GM12878 (cell line): Measurements from ENCODE around the gene SNRNP200. TPM values are rescaled to one million over a fixed set of nuclear protein-coding genes. Genes with fewer than 3 reads are reported as not detected.

Experiments
- BCL11A ChIP-seq: IDR thresholded peaks from 2 replicates; pipeline ENCODE4 v1.6.1; 2011; ENCODE audit warnings: low read depth, low read length
- CBX5 ChIP-seq: sonication (generic); IDR thresholded peaks from 2 replicates; pipeline ENCODE4 v1.6.1; 2016; ENCODE audit warnings: low read depth, moderate library complexity, mild to moderate bottlenecking, inconsistent platforms
- CEBPB ChIP-seq, 2 experiments: fragments of 150-350 bp in 1 of 2; IDR thresholded peaks; 2 replicates each; pipeline ENCODE4 v1.6.1; 2012 to 2014; ENCODE audit warnings: low read depth in 2 of 2, low read length in 2 of 2, borderline replicate concordance in 1 of 2, inconsistent platforms in 1 of 2
- CREM ChIP-seq: IDR thresholded peaks from 2 replicates; pipeline ENCODE4 v1.6.1; 2014; ENCODE audit warnings: antibody characterized with exemption, low read depth
- DPF2 ChIP-seq: fragments of 450-650 bp; IDR thresholded peaks from 2 replicates; pipeline ENCODE4 v1.6.1; 2017; ENCODE audit warnings: mild to moderate bottlenecking
- ESRRA ChIP-seq: IDR thresholded peaks from 2 replicates; pipeline ENCODE4 v1.6.1; 2012; ENCODE audit warnings: mild to moderate bottlenecking, low read length, improper control_type of control experiment
- FOS ChIP-seq: IDR thresholded peaks from 3 replicates; pipeline ENCODE4 v1.6.1; 2011; ENCODE audit warnings: borderline replicate concordance; ENCODE audit not compliant: insufficient read length; ENCODE audit errors: extremely low read depth
- GABPA ChIP-seq: IDR thresholded peaks from 2 replicates; pipeline ENCODE4 v1.6.1; 2014; ENCODE audit warnings: antibody characterized with exemption, low read depth, mild to moderate bottlenecking, inconsistent platforms
- IKZF2 ChIP-seq, 2 experiments: fragments of 450-650 bp; IDR thresholded peaks; 2 replicates each; pipeline ENCODE4 v1.6.1; 2017; ENCODE audit warnings: mild to moderate bottlenecking in 2 of 2, moderate library complexity in 2 of 2
- JUNB ChIP-seq: IDR thresholded peaks from 2 replicates; pipeline ENCODE4 v1.6.1; 2016; ENCODE audit warnings: antibody characterized with exemption, mild to moderate bottlenecking
- JUND ChIP-seq: IDR thresholded peaks from 2 replicates; pipeline ENCODE4 v1.6.1; 2012; ENCODE audit warnings: low read depth, mild to moderate bottlenecking, low read length, improper control_type of control experiment, moderate library complexity
- MEF2B ChIP-seq: fragments of 450-650 bp; IDR thresholded peaks from 2 replicates; pipeline ENCODE4 v1.6.1; 2018; ENCODE audit warnings: mild to moderate bottlenecking, moderate library complexity; ENCODE audit not compliant: partially characterized antibody, poor library complexity, severe bottlenecking
- MYB ChIP-seq: fragments of 150-350 bp; IDR thresholded peaks from 2 replicates; pipeline ENCODE4 v1.6.1; 2014; ENCODE audit warnings: mild to moderate bottlenecking, low read depth, low read length, borderline replicate concordance
- NBN ChIP-seq: fragments of 450-650 bp; IDR thresholded peaks from 2 replicates; pipeline ENCODE4 v1.6.1; 2016
- NFYB ChIP-seq: IDR thresholded peaks from 2 replicates; pipeline ENCODE4 v1.6.1; 2011; ENCODE audit warnings: low read depth, mild to moderate bottlenecking, low read length, improper control_type of control experiment, moderate library complexity; ENCODE audit not compliant: insufficient read depth
- NR2C2 ChIP-seq: IDR thresholded peaks from 2 replicates; pipeline ENCODE4 v1.6.1; 2011; ENCODE audit warnings: borderline replicate concordance, low read depth; ENCODE audit not compliant: control insufficient read depth, insufficient read length
- PAX8 ChIP-seq: fragments of 450-650 bp; IDR thresholded peaks from 2 replicates; pipeline ENCODE4 v1.6.1; 2017; ENCODE audit warnings: mild to moderate bottlenecking, moderate library complexity
- POU2F2 ChIP-seq: IDR thresholded peaks from 3 replicates; pipeline ENCODE4 v1.6.1; 2011; ENCODE audit warnings: low read depth, mild to moderate bottlenecking, low read length, borderline replicate concordance
- RAD51 ChIP-seq: fragments of 450-650 bp; IDR thresholded peaks from 2 replicates; pipeline ENCODE4 v1.6.1; 2016; ENCODE audit warnings: moderate library complexity, mild to moderate bottlenecking, inconsistent platforms
- RCOR1 ChIP-seq: conservative IDR thresholded peaks from 2 replicates; pipeline ENCODE4 v1.6.1; 2012; ENCODE audit warnings: low read depth, low read length, improper control_type of control experiment
- RUNX3 ChIP-seq: IDR thresholded peaks from 2 replicates; pipeline ENCODE4 v1.6.1; 2012; ENCODE audit warnings: low read length, inconsistent platforms
- SIX5 ChIP-seq: IDR thresholded peaks from 2 replicates; pipeline ENCODE4 v1.6.1; 2011; ENCODE audit warnings: mild to moderate bottlenecking, low read depth, low read length, moderate library complexity; ENCODE audit not compliant: severe bottlenecking
- SREBF1 ChIP-seq: IDR thresholded peaks from 2 replicates; pipeline ENCODE4 v1.6.1; 2012; ENCODE audit warnings: mild to moderate bottlenecking, low read length
- TAF1 ChIP-seq: IDR thresholded peaks from 2 replicates; pipeline ENCODE4 v1.6.1; 2011; ENCODE audit warnings: mild to moderate bottlenecking, low read depth, low read length, borderline replicate concordance
- ZNF274 ChIP-seq: IDR thresholded peaks from one replicate; pipeline ENCODE4 v1.8.0; 2011; ENCODE audit not compliant: insufficient read length, insufficient read depth
- ZNF622 ChIP-seq: fragments of 450-650 bp; IDR thresholded peaks from 2 replicates; pipeline ENCODE4 v1.6.1; 2017; ENCODE audit warnings: mild to moderate bottlenecking, inconsistent platforms
- ZSCAN29 ChIP-seq: fragments of 450-650 bp; IDR thresholded peaks from 2 replicates; pipeline ENCODE4 v1.6.1; 2017; ENCODE audit warnings: mild to moderate bottlenecking, moderate library complexity
- ZZZ3 ChIP-seq: IDR thresholded peaks from 2 replicates; pipeline ENCODE4 v1.6.1; 2011; ENCODE audit warnings: low read depth; ENCODE audit not compliant: control insufficient read depth, insufficient read length
- polyA plus RNA-seq, 11 experiments: library from polyadenylated mRNA; depleted of rRNA in 4 of 11; unstranded in 6 of 11; stranded (reverse) in 5 of 11; fragments of >200 nt; fragmentation: Nextera tagmentation in 4 of 11; fragmentation: Illumina TruSeq in 1 of 11; extraction: Ambion mirVana in 4 of 11; extraction: Trizol in 1 of 11; gene quantifications; 1 replicate in 1 of 11; 2 replicates in 10 of 11; pipeline versions ENCODE4 v1.2.1 to v1.2.3, GENCODE V29; 2011 to 2016; ENCODE audit warnings: inconsistent platforms in 2 of 11, missing spikeins in 2 of 11, low read depth in 1 of 11
- total RNA-seq, 4 experiments: library from RNA; depleted of rRNA in 3 of 4; stranded (reverse); fragments of >200 nt in 3 of 4; fragmentation: Illumina TruSeq in 1 of 4; extraction: Trizol in 1 of 4; gene quantifications; 2 replicates each; pipeline versions ENCODE4 v1.2.1 to v1.2.3, GENCODE V29; 2013 to 2021
- TF ChIP-seq, protein P1 (sequence below): IDR thresholded peaks from 2 replicates; pipeline ENCODE4 v1.6.1; 2012; ENCODE audit warnings: low read depth, low read length, improper control_type of control experiment
- TF ChIP-seq, protein P2 (sequence below): IDR thresholded peaks from 2 replicates; pipeline ENCODE4 v1.6.1; 2011; ENCODE audit warnings: mild to moderate bottlenecking, low read depth, low read length, moderate library complexity; ENCODE audit not compliant: insufficient replicate concordance
- TF ChIP-seq, protein P3 (sequence below): IDR thresholded peaks from 2 replicates; pipeline ENCODE4 v1.6.1; 2012; ENCODE audit warnings: low read depth, low read length, improper control_type of control experiment

The SNRNP200 gene
- total and polyA plus RNA-seq, 10 of the 15 experiments (the other 5 are each of a cell fraction or from before 2014, with no cell fraction given): 59.2 to 176 (median 106) TPM

DNA sequence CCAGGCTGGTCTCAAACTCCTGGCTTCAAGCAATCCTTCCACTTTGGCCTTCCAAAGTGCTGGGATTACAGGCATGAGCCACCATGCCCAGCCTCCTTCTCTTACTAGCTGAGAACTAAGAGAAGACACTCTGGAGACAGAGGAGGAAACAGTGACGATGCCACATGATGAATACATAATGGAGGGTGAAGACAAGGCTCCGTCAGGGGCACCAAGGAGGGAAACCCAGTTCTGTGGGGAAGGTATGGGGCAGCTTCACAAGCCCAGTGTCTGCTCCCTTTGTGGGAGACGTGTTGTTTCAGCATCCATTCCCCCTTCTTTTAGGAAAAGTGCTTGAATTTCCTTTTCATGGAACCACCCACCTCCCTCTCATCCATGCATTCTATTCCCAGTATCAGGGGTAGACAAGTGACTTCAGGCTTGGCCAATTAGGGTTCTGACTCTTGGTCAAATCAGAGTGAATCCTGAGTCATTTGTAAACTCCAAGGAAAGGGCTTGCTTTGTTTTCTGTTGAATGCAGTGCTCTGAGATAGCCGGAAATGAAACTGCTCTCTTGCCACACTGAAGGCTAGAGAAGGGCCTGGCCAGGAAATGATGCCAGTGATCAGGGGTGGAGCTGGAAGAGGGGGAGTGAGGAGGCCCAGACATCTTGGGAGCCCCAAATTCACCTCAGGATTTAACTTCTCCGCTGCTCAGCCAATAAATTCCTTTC lies 63.3 kb downstream of the SNRNP200 start (continued):
- TF ChIP-seq, protein P1, sequence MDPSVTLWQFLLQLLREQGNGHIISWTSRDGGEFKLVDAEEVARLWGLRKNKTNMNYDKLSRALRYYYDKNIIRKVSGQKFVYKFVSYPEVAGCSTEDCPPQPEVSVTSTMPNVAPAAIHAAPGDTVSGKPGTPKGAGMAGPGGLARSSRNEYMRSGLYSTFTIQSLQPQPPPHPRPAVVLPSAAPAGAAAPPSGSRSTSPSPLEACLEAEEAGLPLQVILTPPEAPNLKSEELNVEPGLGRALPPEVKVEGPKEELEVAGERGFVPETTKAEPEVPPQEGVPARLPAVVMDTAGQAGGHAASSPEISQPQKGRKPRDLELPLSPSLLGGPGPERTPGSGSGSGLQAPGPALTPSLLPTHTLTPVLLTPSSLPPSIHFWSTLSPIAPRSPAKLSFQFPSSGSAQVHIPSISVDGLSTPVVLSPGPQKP: 0 out of 2 replicates have a peak, but pooled peaks have one; percentile 35
- TF ChIP-seq NBN (peak; percentile 66; the same call in 1 of the 2 replicates), JUNB (peak; percentile 70), RUNX3 (peak; percentile 66), FOS (no peak), CEBPB (IDR thresholded peaks at IDR 0.05; ENCODE audit: borderline replicate concordance in 1 of 2, low read depth in 2 of 2, low read length in 2 of 2) (no peak), ESRRA (no peak), DPF2 (peak; percentile 63), NFYB (peak; percentile 69; the same call in 1 of the 2 replicates), JUND (0 out of 2 replicates have a peak, but pooled peaks have one; percentile 58), SREBF1 (no peak), GABPA (peak; percentile 55; the same call in 1 of the 2 replicates), ZZZ3 (no peak), RCOR1 (no peak), BCL11A (0 out of 2 replicates have a peak, but pooled peaks have one; percentile 39), ZSCAN29 (no peak), ZNF622 (no peak), PAX8 (no peak), MYB (no peak), POU2F2 (no peak; the same call in 2 of the 3 replicates), ZNF274 (no peak), NR2C2 (no peak), CREM (peak; percentile 70), IKZF2 (IDR thresholded peaks at IDR 0.05) (peak; percentile 91 to 93), MEF2B (no peak), CBX5 (no peak), SIX5 (no peak), RAD51 (no peak), TAF1 (peak; percentile 73; the same call in 1 of the 2 replicates)
- TF ChIP-seq, protein P2, sequence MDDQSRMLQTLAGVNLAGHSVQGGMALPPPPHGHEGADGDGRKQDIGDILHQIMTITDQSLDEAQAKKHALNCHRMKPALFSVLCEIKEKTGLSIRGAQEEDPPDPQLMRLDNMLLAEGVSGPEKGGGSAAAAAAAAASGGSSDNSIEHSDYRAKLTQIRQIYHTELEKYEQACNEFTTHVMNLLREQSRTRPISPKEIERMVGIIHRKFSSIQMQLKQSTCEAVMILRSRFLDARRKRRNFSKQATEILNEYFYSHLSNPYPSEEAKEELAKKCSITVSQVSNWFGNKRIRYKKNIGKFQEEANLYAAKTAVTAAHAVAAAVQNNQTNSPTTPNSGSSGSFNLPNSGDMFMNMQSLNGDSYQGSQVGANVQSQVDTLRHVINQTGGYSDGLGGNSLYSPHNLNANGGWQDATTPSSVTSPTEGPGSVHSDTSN: no peak
- TF ChIP-seq, protein P3, sequence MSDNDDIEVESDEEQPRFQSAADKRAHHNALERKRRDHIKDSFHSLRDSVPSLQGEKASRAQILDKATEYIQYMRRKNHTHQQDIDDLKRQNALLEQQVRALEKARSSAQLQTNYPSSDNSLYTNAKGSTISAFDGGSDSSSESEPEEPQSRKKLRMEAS: no peak
